Activated B cell treated with CpG ODN at 0.5 μM for 24 hours (primary cell): ENCODE data around the gene R3HDM4. TPM values are rescaled to one million over a fixed set of nuclear protein-coding genes. Genes with fewer than 3 reads are reported as not detected.

Source experiments
- ATAC-seq: fragments of 200-7000 bp; cut with Tn5 transposase; one replicate; pipeline ENCODE4 v1.10.0; 2021; ENCODE audit warnings: low read depth, mild to moderate bottlenecking, moderate library complexity
- CTCF ChIA-PET: fragments of 350-600 bp; sonication (Branson Sonifier 250); formaldehyde crosslinking; loops from one replicate; lab custom pipeline; 2021; ENCODE audit warnings: antibody characterized with exemption; lab: Charles Lee
- POLR2A ChIA-PET: fragments of 350-600 bp; sonication (Branson Sonifier 250); formaldehyde crosslinking; loops from one replicate; lab custom pipeline; 2021; ENCODE audit warnings: antibody characterized with exemption; lab: Charles Lee
- DNase-seq: peaks from one replicate; pipeline ENCODE4 v3.0.0; 2022
- H3K27ac Mint-ChIP-seq: one replicate; pipeline ENCODE4 v1.8.0; 2020; ENCODE audit warnings: mixed read lengths
- H3K27me3 Mint-ChIP-seq: one replicate; pipeline ENCODE4 v1.8.0; 2021; ENCODE audit warnings: mixed read lengths
- H3K36me3 Mint-ChIP-seq: one replicate; pipeline ENCODE4 v1.8.0; 2021; ENCODE audit warnings: low read depth, mixed read lengths
- H3K4me1 Mint-ChIP-seq: one replicate; pipeline ENCODE4 v1.8.0; 2021; ENCODE audit warnings: mixed read lengths
- H3K4me3 Mint-ChIP-seq: one replicate; pipeline ENCODE4 v1.8.0; 2020; ENCODE audit warnings: mild to moderate bottlenecking, mixed read lengths
- H3K9me3 Mint-ChIP-seq: one replicate; pipeline ENCODE4 v1.8.0; 2020; ENCODE audit warnings: mixed read lengths
- CTCF ChIP-seq: fragments of 200-600 bp; IDR thresholded peaks from one replicate; pipeline ENCODE4 v1.8.0; 2022; ENCODE audit warnings: antibody characterized with exemption, mild to moderate bottlenecking
- intact Hi-C: fragments of 100-400 bp; cut with micrococcal nuclease; formaldehyde crosslinking; loops from one replicate; pipeline ENCODE4 v1.15.1; 2024
- total RNA-seq: library from RNA; stranded (reverse); gene quantifications from 2 replicates; pipeline ENCODE4 v1.2.3, GENCODE V29; 2022

R3HDM4 gene
- total RNA-seq, 1 donor from 2014 or later = 189 TPM

GRCh38 chr19:862581-863314 is 50.3 kb downstream of the R3HDM4 start:
- Mint-ChIP-seq H3K4me3 (peak overlapping the region; percentile 72), H3K4me1 (peaks cover 16% of the 10 kb centered on the region), H3K36me3 (peaks cover 7% of the 10 kb centered on the region), H3K27me3 (peaks cover 6% of the 10 kb centered on the region), H3K27ac (peak overlapping the region; percentile 46), H3K9me3 (no peaks in the 10 kb centered on the region)
- ChIA-PET CTCF (interaction anchor here (0.6 to 2.9 kb wide), 7 partner anchors 44 to 407 kb away, joined by 3 to 34 read pairs (median 15); partner anchors contain the start of gene WDR18), POLR2A (interaction anchor here (0.6 to 2.6 kb wide), 7 partner anchors 31 to 205 kb away, joined by 3 to 52 read pairs (median 10); partner anchors contain the start of genes ARHGAP45, KISS1R, MED16 and R3HDM4)
- peak; percentile 45 for ATAC-seq
- TF ChIP-seq CTCF = no peak
- DNase-seq = peak; percentile 64
- intact Hi-C loops = loop anchor here (1.0 to 2.0 kb wide), 7 partner anchors 31 to 138 kb away; partner anchors contain the start of genes GRIN3B, KISS1R, MED16 and PTBP1

- Mint-ChIP-seq H3K27ac (no peak overlapping the region), H3K4me3 (peak overlapping the region; percentile 55), H3K36me3 (peaks cover 2% of the 10 kb centered on the region), H3K27me3 (peaks cover 7% of the 10 kb centered on the region), H3K9me3 (no peaks in the 10 kb centered on the region), H3K4me1 (peaks cover 19% of the 10 kb centered on the region)
- no peak for TF ChIP-seq CTCF
- ChIA-PET CTCF (interaction anchor here (2.9 kb wide), 1 partner anchor 58 kb away, joined by 25 read pairs; no protein-coding TSS in a partner anchor), POLR2A (interaction anchor here (0.6 to 2.6 kb wide), 7 partner anchors 31 to 267 kb away, joined by 3 to 52 read pairs (median 6); partner anchors contain the start of genes MED16, R3HDM4 and RNU6-9)
- DNase-seq = peak; percentile 43
- intact Hi-C loops = loop anchor here (1.0 to 2.0 kb wide), 4 partner anchors 31 to 139 kb away; partner anchors contain the start of genes GRIN3B, MED16, PTBP1 and RNU6-9
- ATAC-seq = peak; percentile 35
Measured at GRCh38 chr19:861756-862580, 51.1 kb downstream of the R3HDM4 start.

GRCh38 chr19:861141-861755 is 51.8 kb downstream of the R3HDM4 start:
- intact Hi-C loops = no loop called here
- no peaks in the 10 kb centered on the region for H3K9me3 Mint-ChIP-seq
- ATAC-seq (no peak), DNase-seq (no peak)
- peaks cover 2% of the 10 kb centered on the region for H3K36me3 Mint-ChIP-seq
- no peak overlapping the region for H3K4me3 Mint-ChIP-seq
- peaks cover 19% of the 10 kb centered on the region for H3K4me1 Mint-ChIP-seq
- H3K27me3 Mint-ChIP-seq = peaks cover 8% of the 10 kb centered on the region
- TF ChIP-seq CTCF = no peak
- POLR2A ChIA-PET = interaction anchor here (0.6 to 1.3 kb wide), 4 partner anchors 123 to 268 kb away, joined by 3 to 8 read pairs (median 5); partner anchors contain the start of gene WDR18
- H3K27ac Mint-ChIP-seq = no peak overlapping the region
- CTCF ChIA-PET = interaction anchor here (0.7 kb wide), 1 partner anchor 59 kb away, joined by 3 read pairs; no protein-coding TSS in a partner anchor

GRCh38 chr19:858868-859843 is 53.9 kb downstream of the R3HDM4 start, which contains the start of gene CFD:
Gene CFD (plus strand): TSS chr19:859664. CDS start chr19:859690, 26 bp downstream.
- ATAC-seq (no peak), DNase-seq (no peak)
- no peak within 1 kb of the TSS for H3K27ac Mint-ChIP-seq
- POLR2A ChIA-PET = interaction anchor here (0.7 to 1.4 kb wide), 3 partner anchors 15 to 54 kb away, joined by 4 to 5 read pairs (median 5); no protein-coding TSS in a partner anchor
- CTCF ChIA-PET = interaction anchor here (1.0 to 1.8 kb wide), 2 partner anchors 61 to 125 kb away, joined by 4 to 5 read pairs; partner anchors contain the start of gene WDR18
- intact Hi-C loops = no loop called here
- TF ChIP-seq CTCF = no peak
- H3K9me3 Mint-ChIP-seq = no peaks in the 10 kb centered on the region
- peaks cover 8% of the 10 kb centered on the region for H3K27me3 Mint-ChIP-seq
- peaks cover 19% of the 10 kb centered on the region for H3K4me1 Mint-ChIP-seq
- H3K36me3 Mint-ChIP-seq = no peaks in the 10 kb centered on the region
- H3K4me3 Mint-ChIP-seq = peak within 1 kb of the TSS; percentile 28
